Fibroblast of pulmonary artery (primary cell): Measurements from ENCODE around the gene VWA8.

ENCODE experiments used
- DNase-seq: peaks from one replicate; pipeline ENCODE4 v3.0.0-alpha.2; 2010; ENCODE audit warnings: low read depth
- H3K4me3 ChIP-seq: replicated peaks from 2 replicates; pipeline ENCODE4 v1.5.1; 2011; ENCODE audit warnings: low read depth, mild to moderate bottlenecking, control low read depth, low read length, moderate library complexity
- CTCF ChIP-seq: IDR thresholded peaks from 2 replicates; pipeline ENCODE4 v1.5.1; 2011; ENCODE audit warnings: mild to moderate bottlenecking, control low read depth, low read length, inconsistent platforms; ENCODE audit errors: missing control alignments

VWA8 gene

DNA sequence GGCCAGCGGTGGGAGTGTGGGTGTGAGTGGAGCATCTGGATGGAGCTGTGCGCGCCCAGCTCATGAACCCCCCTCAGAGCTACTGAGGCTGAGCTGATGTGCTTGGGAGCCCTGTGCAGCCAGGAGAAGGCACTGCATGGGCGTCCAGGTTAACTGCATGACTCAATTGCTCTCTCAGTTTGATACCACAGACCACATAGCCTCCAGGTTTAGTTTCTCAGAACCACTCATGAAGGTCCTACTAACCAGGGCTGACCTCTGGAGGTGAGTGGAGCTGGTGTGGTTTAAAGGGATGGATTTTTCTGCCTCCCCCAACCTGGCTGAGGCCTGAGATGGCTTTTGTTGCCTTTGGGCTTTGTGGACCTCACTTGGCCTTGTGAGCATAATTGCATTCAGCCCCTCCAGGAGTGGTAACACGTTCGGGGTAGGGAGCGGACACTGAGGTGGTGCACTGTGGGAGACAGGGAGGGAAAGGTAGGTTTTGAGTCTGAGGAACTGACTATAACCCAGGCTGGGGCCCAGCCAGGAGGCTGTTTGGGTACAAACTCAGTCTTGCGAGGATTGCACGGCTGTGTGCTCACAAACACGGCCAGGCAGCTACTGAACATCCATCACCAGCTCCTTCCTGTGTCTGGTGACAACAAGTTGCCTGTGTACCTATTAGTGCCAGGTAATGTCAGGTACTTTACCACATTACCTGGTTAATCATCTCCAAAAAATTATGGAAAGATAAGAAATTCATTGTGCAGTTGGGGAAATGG lies 406.1 kb downstream of the VWA8 start:
- H3K4me3 ChIP-seq = no peak overlapping the region
- no peak for DNase-seq
- TF ChIP-seq CTCF = no peak

DNA sequence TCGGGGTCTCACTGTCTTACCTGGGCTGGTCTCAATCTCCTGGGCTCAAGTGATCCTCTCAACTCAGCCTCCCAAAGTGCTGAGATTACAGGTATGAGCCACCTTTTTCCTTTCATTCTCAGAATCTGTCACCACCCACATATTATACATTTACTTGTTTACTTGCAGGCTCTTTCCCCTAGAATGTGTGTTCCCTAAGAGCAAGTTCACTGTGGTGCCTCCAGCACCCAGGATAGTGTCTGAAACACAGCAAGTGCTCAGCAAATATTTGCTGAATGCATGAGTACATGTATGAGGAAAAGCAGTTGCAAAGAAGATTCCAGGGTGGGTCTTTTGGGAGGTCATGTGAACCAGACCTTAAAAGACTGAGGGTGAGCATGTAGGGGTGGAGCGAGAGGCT lies 406.7 kb downstream of the VWA8 start:
- no peak for TF ChIP-seq CTCF

DNA sequence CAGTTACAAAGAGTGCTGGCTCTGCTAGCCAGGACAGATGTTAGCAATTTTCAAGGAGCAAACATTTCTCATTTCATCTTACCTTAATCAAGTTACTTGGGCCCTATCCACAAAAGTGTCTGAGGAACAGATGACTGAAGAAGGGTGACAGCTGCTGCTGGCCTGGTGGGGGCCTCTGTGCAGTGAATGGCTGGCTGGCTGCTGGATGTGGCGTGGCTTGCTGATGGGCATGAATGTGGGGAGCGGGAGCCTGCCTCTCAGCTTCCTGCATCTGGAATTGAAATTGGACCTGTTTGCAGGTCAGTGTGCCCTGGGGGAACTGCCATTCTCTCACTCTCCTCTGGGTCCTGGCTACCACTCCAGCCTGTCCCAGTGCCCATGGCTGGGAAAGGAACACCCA lies 408.9 kb downstream of the VWA8 start:
- DNase-seq = no peak
- H3K4me3 ChIP-seq = no peak overlapping the region
- TF ChIP-seq CTCF = no peak

More for the DNA sequence above, 406.7 kb downstream of the VWA8 start:
- no peak overlapping the region for H3K4me3 ChIP-seq
- no peak for DNase-seq

DNA sequence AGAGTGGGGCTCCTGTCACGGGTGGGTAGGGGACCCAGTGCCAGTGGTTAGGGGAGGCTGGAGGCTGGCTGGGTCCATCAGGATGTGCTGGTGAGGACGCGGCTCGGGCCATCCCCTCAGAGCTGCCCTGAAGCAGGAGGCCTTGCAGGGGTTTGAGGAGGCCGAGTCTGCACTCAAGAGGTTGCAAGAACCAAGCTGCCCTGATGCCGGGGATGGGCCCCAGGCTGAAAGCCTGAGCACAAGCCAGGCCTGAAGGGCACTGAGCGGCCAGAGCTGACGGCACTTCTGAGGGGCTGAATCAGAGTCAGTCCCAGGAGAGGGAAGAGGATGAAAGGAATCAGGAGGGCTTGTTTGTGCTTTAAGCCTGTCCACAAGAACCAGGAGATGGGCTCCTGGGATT lies 410.6 kb downstream of the VWA8 start:
- no peak overlapping the region for H3K4me3 ChIP-seq
- TF ChIP-seq CTCF = no peak
- no peak for DNase-seq

- TF ChIP-seq CTCF = no peak
- DNase-seq = no peak
- H3K4me3 ChIP-seq = no peak overlapping the region
These were observed 411.4 kb downstream of the VWA8 start for GRCh38 chr13:41549491-41549890.

- no peak for DNase-seq
- TF ChIP-seq CTCF = no peak
- H3K4me3 ChIP-seq = no peak overlapping the region
These were observed 412.0 kb downstream of the VWA8 start for GRCh38 chr13:41548910-41549309.

- DNase-seq = no peak
- H3K4me3 ChIP-seq = no peak overlapping the region
- no peak for TF ChIP-seq CTCF
These were observed 412.9 kb downstream of the VWA8 start for GRCh38 chr13:41548031-41548430.
